Cardiac septum (tissue), 1 donor: Measurements from ENCODE around the gene CEP97. TPM values are rescaled to one million over a fixed set of nuclear protein-coding genes. Genes with fewer than 3 reads are reported as not detected.
"Not testable (repeated sequence)": the region's sequence is repeated elsewhere in the genome, so short reads cannot be mapped to it uniquely, and the experiment has no call there.

Experiments
- DNase-seq: peaks from one replicate; pipeline ENCODE4 v3.0.0-alpha.2; 2020; ENCODE audit warnings: low spot score
- intact Hi-C: fragments of 100-400 bp; cut with DNase I; formaldehyde crosslinking; loops from one replicate; pipeline ENCODE4 v1.14.0; 2022
- long read RNA-seq: library from polyadenylated mRNA; unstranded; transcript quantifications from one replicate; pipeline ENCODE4 v2.0.0, GENCODE V29; 2021
- total RNA-seq: library from RNA; stranded (reverse); fragmentation: NEBNext Ultra II Directional; extraction: Animal tissue kit (Norgen Biotek cat#: 25700); gene quantifications from one replicate; pipeline ENCODE4 v1.2.1, GENCODE V29; 2021
- donor health status: DM: no; HTN: no; CAD: no.

CEP97 gene
- 7.9 TPM for total RNA-seq
- long read RNA-seq, partial matches to known transcripts, result 1 of 2 reads
- long read RNA-seq, other reads (novel, unspliced or antisense), result 1 of 2 reads

- intact Hi-C loops, result loop anchor here (2.0 kb wide), 2 partner anchors 38 to 54 kb away; partner anchors contain the start of genes NXPE3 and RPL24
Measured at GRCh38 chr3:101724329-101725193, at the start of gene CEP97. CEP97 (plus strand) TSS chr3:101724614; CDS start chr3:101724677, 63 bp downstream.

GRCh38 chr3:101675709-101676215 is 48.7 kb upstream of the CEP97 start:
- DNase-seq, result no peak

More at GRCh38 chr3:101724329-101725193, at the start of gene CEP97:
- DNase-seq, result peak; percentile 96

GRCh38 chr3:101676216-101676764 is 48.1 kb upstream of the CEP97 start:
- intact Hi-C loops, result loop anchor here (1.0 to 2.0 kb wide), 2 partner anchors 102 to 163 kb away; partner anchors contain the start of genes PCNP and SENP7
- DNase-seq, result peak; percentile 97

More at GRCh38 chr3:101675709-101676215, 48.7 kb upstream of the CEP97 start:
- intact Hi-C loops, result loop anchor here (1.0 to 2.0 kb wide), 2 partner anchors 101 to 163 kb away; partner anchors contain the start of genes PCNP and SENP7

GRCh38 chr3:101676765-101677435 is 47.5 kb upstream of the CEP97 start, which contains the start of gene ZBTB11:
ZBTB11 (minus strand) TSS chr3:101677132; CDS start chr3:101676914, 218 bp downstream.
- intact Hi-C loops, result loop anchor here (1.0 to 2.0 kb wide), 3 partner anchors 9 to 164 kb away; partner anchors contain the start of genes PCNP, RPL24 and SENP7
- peak; percentile 100 for DNase-seq

GRCh38 chr3:101677436-101678286 is 46.8 kb upstream of the CEP97 start:
- intact Hi-C loops, result loop anchor here (1.0 to 2.0 kb wide), 2 partner anchors 9 to 165 kb away; partner anchors contain the start of genes RPL24 and SENP7
- DNase-seq, result no peak

- intact Hi-C loops, DNase-seq: not testable (repeated sequence)
Measured at GRCh38 chr3:101678837-101679236, 45.6 kb upstream of the CEP97 start.

- intact Hi-C loops, result no loop called here
- no peak for DNase-seq
Measured at GRCh38 chr3:101680466-101680865, 43.9 kb upstream of the CEP97 start.

- no peak for DNase-seq
- intact Hi-C loops, result loop anchor here (5.0 kb wide), 1 partner anchor 92 kb away; the partner anchor contains the start of gene NXPE3
Measured at GRCh38 chr3:101685050-101685400, 39.4 kb upstream of the CEP97 start.

GRCh38 chr3:101685870-101686307 is 38.5 kb upstream of the CEP97 start:
- intact Hi-C loops, result loop anchor here (1.0 to 5.0 kb wide), 3 partner anchors 9 to 91 kb away; partner anchors contain the start of genes CEP97, NXPE3 and ZBTB11
- DNase-seq, result no peak

GRCh38 chr3:101687142-101687931 is 37.1 kb upstream of the CEP97 start:
- intact Hi-C loops, result loop anchor here (2.0 to 5.0 kb wide), 2 partner anchors 37 to 90 kb away; partner anchors contain the start of genes CEP97 and NXPE3
- DNase-seq, result no peak

- DNase-seq, result no peak
- intact Hi-C loops, result loop anchor here (5.0 kb wide), 1 partner anchor 88 kb away; the partner anchor contains the start of gene NXPE3
Measured at GRCh38 chr3:101689286-101689685, 35.1 kb upstream of the CEP97 start.

GRCh38 chr3:101690972-101691371 is 33.4 kb upstream of the CEP97 start:
- intact Hi-C loops, result no loop called here
- DNase-seq, result no peak

GRCh38 chr3:101691685-101692671 is 32.4 kb upstream of the CEP97 start:
- intact Hi-C loops, DNase-seq: not testable (repeated sequence)

GRCh38 chr3:101693540-101693939 is 30.9 kb upstream of the CEP97 start:
- DNase-seq, intact Hi-C loops: not testable (repeated sequence)

GRCh38 chr3:101694836-101695235 is 29.6 kb upstream of the CEP97 start:
- DNase-seq, intact Hi-C loops: not testable (repeated sequence)

- DNase-seq, result no peak
- intact Hi-C loops, result no loop called here
Measured at GRCh38 chr3:101695779-101696372, 28.5 kb upstream of the CEP97 start.
